ENCODE results near the gene SSRP1. TPM values are rescaled to one million over a fixed set of nuclear protein-coding genes. Genes with fewer than 3 reads are reported as not detected.
"Not testable (repeated sequence)": the region's sequence is repeated elsewhere in the genome, so short reads cannot be mapped to it uniquely, and the experiment has no call there.

SSRP1 gene
- total RNA-seq, 1 donor = 61.7 TPM

DNA sequence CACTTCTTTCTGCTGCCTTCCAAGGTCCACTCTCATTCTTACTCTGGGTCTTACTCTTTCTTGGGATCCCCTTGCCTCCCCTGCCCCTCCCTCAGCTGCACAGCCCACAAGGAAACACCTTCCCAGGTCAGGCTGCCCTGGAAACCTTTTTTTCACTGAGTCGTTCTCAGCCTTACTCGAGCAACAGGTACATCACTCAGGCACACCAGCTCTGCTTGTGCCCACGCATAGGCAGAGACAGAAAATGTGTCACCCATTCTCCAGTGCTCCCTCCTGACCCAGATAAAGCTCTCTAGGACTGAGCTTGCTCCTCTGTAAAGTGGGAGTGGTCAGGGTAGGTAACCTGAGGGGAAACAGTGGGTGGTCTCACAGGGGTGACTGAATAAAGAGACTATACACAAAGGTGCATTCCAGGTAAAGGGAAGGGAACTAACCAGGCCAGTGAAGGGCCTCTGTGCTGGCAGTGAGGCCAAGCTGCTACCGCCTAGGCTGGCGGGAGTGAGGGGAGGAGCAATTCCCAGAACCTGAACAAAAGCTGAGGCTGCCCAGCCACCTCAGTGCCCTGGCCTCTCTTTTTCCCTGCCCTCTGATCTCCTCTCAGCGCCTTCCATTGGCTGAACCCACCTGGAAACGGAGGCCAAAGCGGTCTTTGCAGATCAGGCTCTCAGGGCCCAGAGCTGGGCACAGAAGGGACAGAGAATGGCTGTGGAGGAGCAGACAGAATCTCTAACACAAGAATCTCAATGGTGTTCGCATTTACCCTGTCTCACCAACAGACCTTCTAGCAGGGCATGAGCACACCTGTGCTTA, 29.4 kb upstream of the SSRP1 start:
- TF ChIP-seq, protein P1, sequence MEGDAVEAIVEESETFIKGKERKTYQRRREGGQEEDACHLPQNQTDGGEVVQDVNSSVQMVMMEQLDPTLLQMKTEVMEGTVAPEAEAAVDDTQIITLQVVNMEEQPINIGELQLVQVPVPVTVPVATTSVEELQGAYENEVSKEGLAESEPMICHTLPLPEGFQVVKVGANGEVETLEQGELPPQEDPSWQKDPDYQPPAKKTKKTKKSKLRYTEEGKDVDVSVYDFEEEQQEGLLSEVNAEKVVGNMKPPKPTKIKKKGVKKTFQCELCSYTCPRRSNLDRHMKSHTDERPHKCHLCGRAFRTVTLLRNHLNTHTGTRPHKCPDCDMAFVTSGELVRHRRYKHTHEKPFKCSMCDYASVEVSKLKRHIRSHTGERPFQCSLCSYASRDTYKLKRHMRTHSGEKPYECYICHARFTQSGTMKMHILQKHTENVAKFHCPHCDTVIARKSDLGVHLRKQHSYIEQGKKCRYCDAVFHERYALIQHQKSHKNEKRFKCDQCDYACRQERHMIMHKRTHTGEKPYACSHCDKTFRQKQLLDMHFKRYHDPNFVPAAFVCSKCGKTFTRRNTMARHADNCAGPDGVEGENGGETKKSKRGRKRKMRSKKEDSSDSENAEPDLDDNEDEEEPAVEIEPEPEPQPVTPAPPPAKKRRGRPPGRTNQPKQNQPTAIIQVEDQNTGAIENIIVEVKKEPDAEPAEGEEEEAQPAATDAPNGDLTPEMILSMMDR (IDR thresholded peaks at IDR 0.05; ENCODE audit: insufficient read depth, low read depth, low read length) = no peak
- H3K4me3 ChIP-seq (ENCODE audit: low read depth, low read length) = no peak overlapping the region
- no peak for DNase-seq (ENCODE audit: low read depth)

DNA sequence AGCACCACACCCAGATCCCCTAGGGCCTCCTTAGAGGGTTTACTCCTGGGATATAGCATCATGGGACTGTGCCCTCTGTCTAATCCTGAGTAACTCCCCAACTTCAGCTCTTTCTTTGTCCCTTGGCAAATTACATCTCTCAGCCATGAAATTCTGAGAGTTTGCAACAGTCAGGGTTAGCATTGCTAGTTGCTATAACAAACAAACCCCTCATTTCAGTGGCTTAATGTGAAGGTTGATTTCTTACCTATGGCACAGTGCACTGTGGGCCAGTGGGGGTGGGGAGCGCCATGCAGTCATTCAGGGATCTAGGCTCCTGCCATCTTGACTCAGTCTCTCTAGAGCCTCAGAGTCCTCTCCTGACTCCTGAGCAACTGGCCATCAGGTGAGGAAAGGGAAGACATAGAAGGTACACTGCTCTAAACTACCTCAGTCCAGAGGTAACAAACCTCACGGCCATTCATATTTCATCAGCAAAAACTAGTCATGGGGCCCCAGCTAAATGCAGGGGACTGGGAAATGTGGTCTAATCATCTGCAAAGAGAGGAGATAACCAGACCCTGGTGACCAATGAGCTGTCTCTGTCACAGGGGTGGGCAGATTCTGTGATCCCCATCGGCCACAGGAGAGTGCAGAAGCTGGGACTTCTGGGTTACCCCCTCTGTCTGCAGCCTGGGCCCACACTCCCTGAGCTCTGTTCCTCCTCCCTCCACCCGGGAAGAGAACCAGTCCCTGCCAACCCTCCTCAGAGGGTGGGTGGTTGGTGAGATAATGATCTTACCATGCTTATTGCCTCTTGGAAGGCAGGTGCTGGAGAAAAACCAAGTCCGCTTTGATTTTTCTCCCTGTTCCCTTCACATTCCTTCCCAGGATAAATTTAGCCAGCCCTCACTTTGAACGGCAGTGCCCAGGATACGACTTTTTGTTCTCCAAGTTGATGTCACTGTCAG, 27.7 kb upstream of the SSRP1 start:
- DNase-seq (ENCODE audit: low read depth) = no peak
- H3K4me3 ChIP-seq (ENCODE audit: low read depth, low read length) = no peak overlapping the region
- TF ChIP-seq, protein P1 (IDR thresholded peaks at IDR 0.05; ENCODE audit: insufficient read depth, low read depth, low read length) = no peak

DNA sequence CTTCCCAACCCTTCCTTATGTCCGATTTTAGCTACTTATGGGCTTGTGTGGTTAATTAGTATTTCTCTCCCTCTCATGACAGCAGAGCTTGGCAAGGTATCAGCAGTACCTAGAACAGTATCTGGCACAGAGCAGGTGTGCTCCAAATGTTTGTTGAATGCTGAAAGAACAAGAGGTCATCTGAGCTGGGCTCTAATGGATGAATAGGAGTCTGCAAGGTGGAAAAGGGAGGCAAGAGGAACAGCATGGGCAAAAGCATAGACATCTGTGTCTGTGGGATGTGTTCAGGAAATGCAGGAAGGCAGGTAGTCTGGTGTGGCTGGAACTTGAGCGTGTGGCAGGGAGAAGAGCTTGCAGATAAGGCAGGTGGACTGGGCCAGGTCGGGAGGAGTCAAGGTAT, 26.2 kb upstream of the SSRP1 start:
- H3K4me3 ChIP-seq (ENCODE audit: low read depth, low read length) = no peak overlapping the region
- no peak for DNase-seq (ENCODE audit: low read depth)
- TF ChIP-seq, protein P1 (IDR thresholded peaks at IDR 0.05; ENCODE audit: insufficient read depth, low read depth, low read length) = no peak

DNA sequence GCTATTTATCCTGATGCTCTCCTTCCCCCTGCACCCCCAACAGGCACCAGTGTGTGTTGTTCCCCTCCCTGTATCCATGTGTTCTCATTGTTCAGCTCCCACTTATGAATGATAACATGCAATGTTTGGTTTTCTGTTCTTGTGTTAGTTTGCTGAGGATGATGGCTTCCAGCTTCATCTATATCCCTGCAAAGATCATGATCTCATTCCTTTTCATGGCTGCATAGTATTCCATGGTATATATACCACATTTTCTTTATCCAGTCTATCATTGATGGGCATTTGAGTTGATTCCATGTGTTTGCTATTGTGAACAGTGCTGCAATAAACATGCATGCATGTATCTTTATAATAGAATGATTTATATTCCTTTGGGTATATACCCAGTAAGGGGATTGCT, 25.7 kb upstream of the SSRP1 start:
- DNase-seq (ENCODE audit: low read depth); H3K4me3 ChIP-seq (ENCODE audit: low read depth, low read length): not testable (repeated sequence)

DNA sequence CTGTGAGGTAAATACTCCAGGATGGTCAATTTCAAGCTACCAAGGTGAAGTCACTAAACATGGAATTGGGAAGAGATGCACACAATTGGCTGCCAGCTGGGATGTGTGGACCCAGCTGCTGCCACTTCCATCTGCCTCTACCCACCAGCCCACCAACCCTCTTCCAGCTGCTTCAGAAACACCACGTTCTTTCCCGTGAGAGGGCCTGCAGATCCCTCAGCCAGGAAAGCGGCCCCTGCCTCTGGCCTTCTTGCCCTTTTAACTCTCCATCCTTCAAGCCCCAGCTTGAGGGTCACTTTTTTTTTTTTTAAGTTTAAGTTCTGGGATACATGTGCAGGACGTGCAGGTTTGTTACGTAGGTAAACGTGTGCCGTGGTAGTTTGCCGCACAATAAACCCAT, 25.3 kb upstream of the SSRP1 start:
- TF ChIP-seq, protein P1 (IDR thresholded peaks at IDR 0.05; ENCODE audit: insufficient read depth, low read depth, low read length) = no peak
- no peak for DNase-seq (ENCODE audit: low read depth)
- H3K4me3 ChIP-seq (ENCODE audit: low read depth, low read length) = no peak overlapping the region

DNA sequence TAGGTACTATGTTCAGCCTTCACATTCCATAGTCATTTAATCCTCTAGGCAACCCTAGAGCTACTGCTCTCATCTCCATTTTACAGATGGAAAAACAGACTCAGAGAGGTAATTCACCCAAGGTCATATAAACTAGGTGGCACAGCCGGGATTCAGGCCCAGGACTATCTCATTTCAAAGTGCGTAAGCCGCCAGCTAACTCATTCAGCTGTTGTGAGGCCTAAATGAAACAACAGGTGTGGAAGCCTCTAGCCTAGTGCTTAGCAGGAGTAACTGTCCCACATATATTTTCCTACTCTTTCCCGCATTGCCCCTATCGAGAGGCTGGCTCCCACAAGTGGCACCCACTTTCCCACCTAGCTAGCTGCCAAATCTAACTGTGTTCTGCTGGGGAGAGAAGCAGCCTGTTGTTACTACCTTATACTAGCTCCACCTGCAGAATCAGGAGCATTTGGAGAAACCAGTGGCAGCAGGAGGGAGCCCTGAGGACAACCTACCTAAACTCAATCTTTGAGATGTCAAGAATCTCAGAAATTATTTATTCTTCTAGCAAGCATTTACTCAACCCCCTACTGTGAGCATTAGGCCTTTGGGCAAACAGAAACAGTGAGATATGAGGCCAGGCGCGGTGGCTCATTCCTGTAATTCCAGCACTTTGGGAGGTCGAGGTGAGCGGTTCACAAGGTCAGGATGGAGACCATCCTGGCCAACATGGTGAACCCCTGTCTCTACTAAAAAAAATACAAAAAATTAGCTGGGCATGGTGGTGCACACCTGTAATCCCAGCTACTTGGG, 24.4 kb upstream of the SSRP1 start:
- TF ChIP-seq, protein P1 (IDR thresholded peaks at IDR 0.05; ENCODE audit: insufficient read depth, low read depth, low read length) = no peak
- no peak overlapping the region for H3K4me3 ChIP-seq (ENCODE audit: low read depth, low read length)
- DNase-seq (ENCODE audit: low read depth) = no peak

Measured in fibroblast of villous mesenchyme (primary cell).